Fibroblast of pulmonary artery (primary cell): ENCODE measurements around the gene HSPA1B.

Source experiments
- DNase-seq: peaks from one replicate; pipeline ENCODE4 v3.0.0-alpha.2; 2010; ENCODE audit warnings: low read depth
- H3K4me3 ChIP-seq: replicated peaks from 2 replicates; pipeline ENCODE4 v1.5.1; 2011; ENCODE audit warnings: low read depth, mild to moderate bottlenecking, control low read depth, low read length, moderate library complexity
- CTCF ChIP-seq: IDR thresholded peaks from 2 replicates; pipeline ENCODE4 v1.5.1; 2011; ENCODE audit warnings: mild to moderate bottlenecking, control low read depth, low read length, inconsistent platforms; ENCODE audit errors: missing control alignments

Gene HSPA1B

GRCh38 chr6:31870385-31870921 is 42.9 kb downstream of the HSPA1B start:
- H3K4me3 ChIP-seq, result no peak overlapping the region
- TF ChIP-seq CTCF, result no peak
- DNase-seq, result no peak

GRCh38 chr6:31871046-31871659 is 43.6 kb downstream of the HSPA1B start:
- no peak overlapping the region for H3K4me3 ChIP-seq
- DNase-seq, result peak; percentile 29
- TF ChIP-seq CTCF, result no peak

GRCh38 chr6:31874084-31874670 is 46.6 kb downstream of the HSPA1B start:
- DNase-seq, result no peak
- no peak for TF ChIP-seq CTCF
- no peak overlapping the region for H3K4me3 ChIP-seq

GRCh38 chr6:31874836-31875572 is 47.5 kb downstream of the HSPA1B start:
- DNase-seq, result no peak
- H3K4me3 ChIP-seq, result no peak overlapping the region
- no peak for TF ChIP-seq CTCF

- H3K4me3 ChIP-seq, result no peak overlapping the region
- no peak for TF ChIP-seq CTCF
- DNase-seq, result no peak
These were observed 48.3 kb downstream of the HSPA1B start for GRCh38 chr6:31875877-31876276.

GRCh38 chr6:31876357-31876756 is 48.8 kb downstream of the HSPA1B start:
- no peak for TF ChIP-seq CTCF
- no peak for DNase-seq

More at GRCh38 chr6:31876357-31876756, 48.8 kb downstream of the HSPA1B start:
- no peak overlapping the region for H3K4me3 ChIP-seq
